Endodermal cell (in vitro differentiated cells): Measurements from ENCODE around the gene METAP1D. TPM values are rescaled to one million over a fixed set of nuclear protein-coding genes. Genes with fewer than 3 reads are reported as not detected.

Experiments used
- DNase-seq: peaks from one replicate; pipeline ENCODE4 v3.0.0-alpha.2; 2017
- H3K27ac ChIP-seq: 2 replicates; pipeline ENCODE4 v1.5.1; 2013; ENCODE audit warnings: mild to moderate bottlenecking, low read depth, low read length, moderate library complexity
- H3K27me3 ChIP-seq: 2 replicates; pipeline ENCODE4 v1.6.1; 2013; ENCODE audit warnings: mild to moderate bottlenecking, low read length, moderate library complexity; ENCODE audit not compliant: insufficient read depth, control insufficient read depth, poor library complexity, severe bottlenecking
- H3K36me3 ChIP-seq: 2 replicates; pipeline ENCODE4 v1.7.0; 2013; ENCODE audit warnings: mild to moderate bottlenecking, low read length, moderate library complexity; ENCODE audit not compliant: control insufficient read depth, insufficient read depth
- H3K4me1 ChIP-seq: one replicate; pipeline ENCODE4 v1.7.0; 2013; ENCODE audit warnings: low read length; ENCODE audit not compliant: control insufficient read depth, insufficient read depth
- H3K4me3 ChIP-seq: 2 replicates; pipeline ENCODE4 v1.5.1; 2013; ENCODE audit warnings: mild to moderate bottlenecking, low read length, moderate library complexity
- H3K9ac ChIP-seq: 2 replicates; pipeline ENCODE4 v1.6.1; 2013; ENCODE audit warnings: mild to moderate bottlenecking, low read length, moderate library complexity; ENCODE audit not compliant: poor library complexity, severe bottlenecking; ENCODE audit errors: extremely low read depth
- H3K9me3 ChIP-seq: 2 replicates; pipeline ENCODE4 v1.6.1; 2013; ENCODE audit warnings: mild to moderate bottlenecking, low read length, moderate library complexity; ENCODE audit not compliant: control insufficient read depth
- H3K27ac Mint-ChIP-seq: 2 replicates; pipeline ENCODE4 v1.8.0; 2020; ENCODE audit warnings: mixed read lengths
- H3K27me3 Mint-ChIP-seq: 2 replicates; pipeline ENCODE4 v1.8.0; 2021; ENCODE audit warnings: mild to moderate bottlenecking, mixed read lengths; ENCODE audit not compliant: insufficient read depth
- H3K36me3 Mint-ChIP-seq: 2 replicates; pipeline ENCODE4 v1.8.0; 2020; ENCODE audit warnings: low read depth, mixed read lengths
- H3K4me1 Mint-ChIP-seq: 2 replicates; pipeline ENCODE4 v1.8.0; 2020; ENCODE audit warnings: mixed read lengths
- H3K4me3 Mint-ChIP-seq: 2 replicates; pipeline ENCODE4 v1.8.0; 2020; ENCODE audit warnings: mild to moderate bottlenecking, moderate library complexity, mixed read lengths
- H3K9me3 Mint-ChIP-seq: 2 replicates; pipeline ENCODE4 v1.8.0; 2020; ENCODE audit warnings: mild to moderate bottlenecking, mixed read lengths
- WGBS, 2 experiments: methylation state at CpG; one replicate each; pipeline versions ENCODE4 v1.1.5 to v1.1.7; 2013; ENCODE audit warnings: missing lambda C conversion rate in 2 of 2, mixed read lengths in 1 of 2; ENCODE audit not compliant: insufficient coverage in 1 of 2, insufficient read length in 1 of 2; 5-methylcytosine and 5-hydroxymethylcytosine counted together
- total RNA-seq, 2 donors: library from RNA; stranded (reverse); fragmentation: NEBNext Ultra II Directional in 1 of 2; extraction: Animal tissue kit (Norgen Biotek cat#: 25700) in 1 of 2; gene quantifications; 2 replicates in 1 of 2; 3 replicates in 1 of 2; pipeline ENCODE4 v1.2.1, GENCODE V29; 2021
- TF ChIP-seq, protein P1 (sequence below): fragments of 200-600 bp; sonication (generic); conservative IDR thresholded peaks from 2 replicates; pipeline ENCODE4 v1.5.0; 2021; ENCODE audit warnings: antibody characterized with exemption, mild to moderate bottlenecking

The METAP1D gene
- total RNA-seq, 2 donors from 2014 or later: 6.0 to 6.5 TPM

DNA sequence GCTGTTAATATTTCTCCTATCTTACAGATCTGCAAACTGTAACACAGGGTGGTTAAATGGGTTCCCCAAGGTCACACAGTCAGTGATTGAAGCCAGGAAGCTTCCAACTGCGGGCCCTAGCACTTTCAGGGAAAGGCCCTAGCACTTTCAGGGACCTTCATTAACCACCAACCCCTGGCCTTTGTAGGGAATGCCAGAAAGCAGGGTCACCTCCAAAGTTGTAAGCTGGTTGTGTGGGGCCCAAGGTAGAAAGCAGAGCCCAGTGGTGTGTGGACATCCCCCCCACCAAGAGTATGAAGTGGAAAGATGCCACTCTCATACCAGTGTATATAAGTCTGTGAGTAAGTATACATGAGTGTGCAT is 98.5 kb downstream of the METAP1D start:
- Histone ChIP-seq H3K9ac (no peak overlapping the region), H3K9me3 (no peaks in the 10 kb centered on the region), H3K27ac (no peak overlapping the region), H3K4me3 (no peak overlapping the region), H3K4me1 (peaks cover 14% of the 10 kb centered on the region), H3K36me3 (no peaks in the 10 kb centered on the region), H3K27me3 (peaks cover 99% of the 10 kb centered on the region)
- TF ChIP-seq, protein P1, sequence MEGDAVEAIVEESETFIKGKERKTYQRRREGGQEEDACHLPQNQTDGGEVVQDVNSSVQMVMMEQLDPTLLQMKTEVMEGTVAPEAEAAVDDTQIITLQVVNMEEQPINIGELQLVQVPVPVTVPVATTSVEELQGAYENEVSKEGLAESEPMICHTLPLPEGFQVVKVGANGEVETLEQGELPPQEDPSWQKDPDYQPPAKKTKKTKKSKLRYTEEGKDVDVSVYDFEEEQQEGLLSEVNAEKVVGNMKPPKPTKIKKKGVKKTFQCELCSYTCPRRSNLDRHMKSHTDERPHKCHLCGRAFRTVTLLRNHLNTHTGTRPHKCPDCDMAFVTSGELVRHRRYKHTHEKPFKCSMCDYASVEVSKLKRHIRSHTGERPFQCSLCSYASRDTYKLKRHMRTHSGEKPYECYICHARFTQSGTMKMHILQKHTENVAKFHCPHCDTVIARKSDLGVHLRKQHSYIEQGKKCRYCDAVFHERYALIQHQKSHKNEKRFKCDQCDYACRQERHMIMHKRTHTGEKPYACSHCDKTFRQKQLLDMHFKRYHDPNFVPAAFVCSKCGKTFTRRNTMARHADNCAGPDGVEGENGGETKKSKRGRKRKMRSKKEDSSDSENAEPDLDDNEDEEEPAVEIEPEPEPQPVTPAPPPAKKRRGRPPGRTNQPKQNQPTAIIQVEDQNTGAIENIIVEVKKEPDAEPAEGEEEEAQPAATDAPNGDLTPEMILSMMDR: no peak
- peak; percentile 62 for DNase-seq
- peaks cover 98% of the 10 kb centered on the region for H3K27me3 Mint-ChIP-seq
- no peaks in the 10 kb centered on the region for H3K9me3 Mint-ChIP-seq
- no peaks in the 10 kb centered on the region for H3K36me3 Mint-ChIP-seq
- no peak overlapping the region for H3K27ac Mint-ChIP-seq
- WGBS, 2 experiments: 23% methylated on average over 1 of the region's 1 CpG; no CpG with 5 or more reads in 1 of the 2 experiments
- peaks cover 34% of the 10 kb centered on the region for H3K4me1 Mint-ChIP-seq
- peak overlapping the region; percentile 9 for H3K4me3 Mint-ChIP-seq

DNA sequence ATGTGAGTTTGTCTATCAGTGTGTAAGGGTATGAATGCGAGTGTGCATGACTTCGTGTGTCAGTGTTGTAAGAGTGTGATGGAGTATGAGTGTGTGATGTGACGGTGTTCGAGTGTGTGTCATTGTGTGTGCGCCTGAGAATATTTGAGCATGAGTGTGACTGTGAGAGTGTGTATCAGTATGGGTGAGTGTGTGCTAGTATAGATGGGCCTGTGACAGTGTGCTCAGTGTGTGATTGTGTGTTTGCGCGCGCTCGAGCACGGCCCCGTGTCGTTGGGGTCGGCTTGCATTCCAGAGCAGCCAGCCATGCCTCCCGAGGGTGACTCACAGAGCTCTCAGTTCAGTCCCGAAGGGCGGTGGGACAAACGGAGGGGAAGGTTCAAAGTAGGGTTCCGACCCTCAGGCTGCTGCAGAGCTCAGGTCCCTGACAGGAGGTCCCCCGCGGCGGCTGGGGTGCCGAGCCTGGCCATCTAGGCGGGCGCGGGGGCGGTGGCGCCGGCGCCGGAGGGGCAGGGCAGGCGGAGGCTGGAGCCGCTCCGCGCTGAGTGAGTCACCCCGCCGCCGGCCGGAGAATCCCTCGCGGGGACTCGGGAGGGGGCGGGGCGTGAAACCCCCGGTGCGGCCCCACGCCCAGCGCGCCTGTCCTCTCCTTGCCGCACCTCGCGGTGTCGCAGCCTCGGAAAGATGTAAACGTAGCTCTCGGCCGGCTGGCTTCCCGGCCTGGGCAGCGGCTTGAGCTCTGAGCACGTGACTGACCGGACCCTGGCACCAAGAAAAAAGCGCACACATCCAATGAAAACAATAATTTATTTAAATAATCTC is 99.1 kb downstream of the METAP1D start:
- no peak overlapping the region for H3K27ac Mint-ChIP-seq
- H3K9me3 ChIP-seq: no peaks in the 10 kb centered on the region
- no peaks in the 10 kb centered on the region for H3K36me3 Mint-ChIP-seq
- no peak overlapping the region for H3K4me3 ChIP-seq
- no peaks in the 10 kb centered on the region for H3K9me3 Mint-ChIP-seq
- H3K4me1 Mint-ChIP-seq: peaks cover 35% of the 10 kb centered on the region
- TF ChIP-seq, protein P1: no peak
- no peak overlapping the region for H3K27ac ChIP-seq
- H3K4me3 Mint-ChIP-seq: peak overlapping the region; percentile 9
- peaks cover 98% of the 10 kb centered on the region for H3K27me3 Mint-ChIP-seq
- WGBS, 2 experiments: 3 to 5% methylated on average over 21 to 61 of the region's 61 CpGs
- no peak overlapping the region for H3K9ac ChIP-seq
- DNase-seq: peak; percentile 84
- H3K36me3 ChIP-seq: no peaks in the 10 kb centered on the region
- H3K27me3 ChIP-seq: peaks cover 99% of the 10 kb centered on the region
- peaks cover 14% of the 10 kb centered on the region for H3K4me1 ChIP-seq

DNA sequence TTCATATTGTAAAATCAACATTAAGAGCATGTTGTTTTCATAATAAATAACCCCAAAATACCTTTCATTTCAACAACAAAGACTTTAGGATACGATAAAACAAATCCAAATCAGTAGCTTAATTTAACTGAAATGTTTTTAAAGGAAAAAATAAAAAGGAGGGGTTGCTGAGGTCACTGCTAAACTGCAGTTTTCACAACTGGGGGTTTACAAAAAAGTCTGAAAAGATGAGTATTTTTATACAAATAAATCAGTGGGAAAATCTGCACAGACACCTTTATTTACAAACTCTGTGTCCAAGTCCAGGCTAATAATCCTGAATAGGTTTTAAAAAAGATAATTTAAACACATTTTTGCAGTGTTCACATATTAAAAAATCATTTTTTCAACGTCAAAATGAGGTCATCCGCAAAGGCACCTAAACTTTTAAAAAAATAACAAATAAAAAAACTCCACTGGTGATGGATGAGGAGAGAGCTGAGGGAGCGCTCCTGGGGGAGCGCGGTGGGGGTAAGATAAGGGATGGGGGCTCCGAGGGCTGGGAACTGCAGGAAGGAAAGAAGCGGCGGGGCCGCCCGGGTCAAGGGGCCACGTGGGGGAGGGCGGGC is 99.8 kb downstream of the METAP1D start:
- DNase-seq: no peak
- TF ChIP-seq, protein P1: no peak
- H3K4me3 Mint-ChIP-seq: no peak overlapping the region
- WGBS, 2 experiments: 0 to 2% methylated on average over 1 to 13 of the region's 13 CpGs
- Histone ChIP-seq H3K4me3 (no peak overlapping the region), H3K27me3 (peaks cover 99% of the 10 kb centered on the region), H3K36me3 (no peaks in the 10 kb centered on the region), H3K4me1 (peaks cover 14% of the 10 kb centered on the region), H3K9me3 (no peaks in the 10 kb centered on the region), H3K27ac (no peak overlapping the region), H3K9ac (no peak overlapping the region)
- H3K36me3 Mint-ChIP-seq: no peaks in the 10 kb centered on the region
- no peaks in the 10 kb centered on the region for H3K9me3 Mint-ChIP-seq
- H3K4me1 Mint-ChIP-seq: peaks cover 34% of the 10 kb centered on the region
- H3K27ac Mint-ChIP-seq: no peak overlapping the region
- H3K27me3 Mint-ChIP-seq: peaks cover 98% of the 10 kb centered on the region
